ENCODE results near the gene PHKG2.
A peak's percentile ranks its signal among the peaks of the same experiment; 100 is the strongest.

The PHKG2 gene

GRCh38 chr16:30756781-30757100 lies 8.5 kb downstream of the PHKG2 start:
- no peak for DNase-seq (ENCODE audit: low spot score)

GRCh38 chr16:30757316-30757715 lies 9.1 kb downstream of the PHKG2 start:
- no peak for DNase-seq (ENCODE audit: low spot score)

- DNase-seq (ENCODE audit: low spot score), result no peak
These were observed 10.8 kb downstream of the PHKG2 start for GRCh38 chr16:30758988-30759491.

- DNase-seq (ENCODE audit: low spot score), result no peak
These were observed 11.9 kb downstream of the PHKG2 start for GRCh38 chr16:30760001-30760559.

GRCh38 chr16:30760577-30761426 lies 12.6 kb downstream of the PHKG2 start:
- no peak for DNase-seq (ENCODE audit: low spot score)

GRCh38 chr16:30761427-30761927 lies 13.3 kb downstream of the PHKG2 start:
- DNase-seq (ENCODE audit: low spot score), result peak; percentile 25

GRCh38 chr16:30761928-30762902 lies 14.0 kb downstream of the PHKG2 start, which contains the start of the genes CFAP119 and RNF40:
Gene CFAP119, minus strand, starts transcription at chr16:30762062. Its CDS starts 314 bp downstream, at chr16:30761748.
Gene RNF40, plus strand, starts transcription at chr16:30762322. Its CDS starts 224 bp downstream, at chr16:30762546.
- DNase-seq (ENCODE audit: low spot score), result peak; percentile 98

GRCh38 chr16:30762991-30763725 lies 14.9 kb downstream of the PHKG2 start:
- DNase-seq (ENCODE audit: low spot score), result no peak

GRCh38 chr16:30764086-30764485 lies 15.9 kb downstream of the PHKG2 start:
- no peak for DNase-seq (ENCODE audit: low spot score)

- no peak for DNase-seq (ENCODE audit: low spot score)
These were observed 16.7 kb downstream of the PHKG2 start for GRCh38 chr16:30764816-30765465.

GRCh38 chr16:30766206-30766932 lies 18.1 kb downstream of the PHKG2 start:
- no peak for DNase-seq (ENCODE audit: low spot score)

GRCh38 chr16:30766933-30767284 lies 18.7 kb downstream of the PHKG2 start:
- no peak for DNase-seq (ENCODE audit: low spot score)

GRCh38 chr16:30767767-30768465 lies 19.7 kb downstream of the PHKG2 start:
- no peak for DNase-seq (ENCODE audit: low spot score)

- no peak for DNase-seq (ENCODE audit: low spot score)
These were observed 20.5 kb downstream of the PHKG2 start for GRCh38 chr16:30768583-30769181.

- no peak for DNase-seq (ENCODE audit: low spot score)
These were observed 21.3 kb downstream of the PHKG2 start for GRCh38 chr16:30769379-30770089.

GRCh38 chr16:30771726-30772125 lies 23.5 kb downstream of the PHKG2 start:
- no peak for DNase-seq (ENCODE audit: low spot score)

GRCh38 chr16:30773826-30774225 lies 25.6 kb downstream of the PHKG2 start:
- DNase-seq (ENCODE audit: low spot score), result no peak

GRCh38 chr16:30774367-30775130 lies 26.3 kb downstream of the PHKG2 start:
- no peak for DNase-seq (ENCODE audit: low spot score)
